Lower leg skin (tissue), 3 donors: Measurements from ENCODE around the gene KATNAL2.

Experiments
- CTCF ChIP-seq, 3 donors: fragments of 450-650 bp; IDR thresholded peaks; one replicate each; pipeline ENCODE4 v1.5.1; 2016; ENCODE audit warnings: antibody characterized with exemption in 3 of 3, mild to moderate bottlenecking in 3 of 3, moderate library complexity in 2 of 3
- POLR2A ChIP-seq, 2 donors: fragments of 450-650 bp; IDR thresholded peaks; one replicate each; pipeline ENCODE4 v1.6.1; 2016 to 2017; ENCODE audit warnings: antibody characterized with exemption in 2 of 2, mild to moderate bottlenecking in 1 of 2, moderate library complexity in 1 of 2

DNA sequence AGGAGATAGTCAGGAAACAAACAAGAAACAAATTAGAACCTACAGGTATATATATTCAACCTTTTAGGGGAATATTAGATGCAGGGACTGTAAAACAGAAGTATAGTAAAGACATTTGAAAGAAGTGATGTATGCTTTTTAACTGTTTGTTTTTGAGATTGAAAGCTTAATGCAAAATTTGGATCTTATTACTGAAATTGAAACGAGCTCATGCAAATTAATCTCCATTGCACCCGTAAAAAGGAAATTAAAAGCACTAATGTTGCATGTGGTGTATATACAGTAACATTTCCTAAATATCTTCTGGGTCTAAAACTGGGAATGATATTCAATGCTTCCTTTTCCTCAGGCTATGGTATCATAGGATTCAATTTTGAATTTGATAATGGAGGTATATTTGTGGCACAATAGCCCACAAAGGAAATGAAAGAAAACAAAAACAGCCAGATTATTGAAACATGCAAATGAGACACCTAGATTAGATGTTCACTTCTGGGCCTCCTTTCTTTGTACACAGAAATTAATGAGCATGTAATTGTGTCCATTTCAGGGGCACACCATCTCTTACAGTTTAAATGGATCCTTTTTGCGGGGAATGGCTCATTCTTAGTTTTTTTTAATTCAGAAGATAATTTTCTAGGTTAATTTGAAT is 119.7 kb downstream of the KATNAL2 start:
- TF ChIP-seq POLR2A (IDR thresholded peaks at IDR 0.05): no peak
- no peak for TF ChIP-seq CTCF (IDR thresholded peaks at IDR 0.05)
